ENCODE results near the gene FRMD4A.
A peak's percentile ranks its signal among the peaks of the same experiment; 100 is the strongest.

The FRMD4A gene

GRCh38 chr10:14039968-14040668 lies 290.6 kb downstream of the FRMD4A start:
- no peak for DNase-seq

DNA sequence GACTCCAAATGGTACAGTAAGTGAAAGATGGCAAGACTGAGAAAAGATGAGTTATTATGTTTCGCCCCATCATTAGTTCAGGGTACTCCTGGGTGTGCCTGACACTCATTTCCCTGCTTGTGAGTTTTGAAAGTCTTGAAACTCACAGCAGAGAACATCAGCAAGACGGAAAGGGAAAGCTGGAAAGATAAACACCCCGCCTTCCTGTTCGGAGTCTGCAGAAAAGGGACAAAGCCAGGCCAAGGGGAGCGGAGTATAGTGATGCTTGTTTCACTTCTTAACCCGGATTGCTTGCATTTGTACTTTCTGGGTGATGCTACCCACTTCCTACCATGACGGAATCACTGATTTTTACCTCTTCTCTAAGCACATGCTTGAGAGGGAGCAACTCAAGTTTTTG lies 294.5 kb downstream of the FRMD4A start:
- DNase-seq: no peak

- no peak for DNase-seq
Observed at GRCh38 chr10:14035506-14035905, 295.2 kb downstream of the FRMD4A start.

GRCh38 chr10:14032406-14032998 lies 298.2 kb downstream of the FRMD4A start:
- peak; percentile 21 for DNase-seq

GRCh38 chr10:14026325-14026724 lies 304.4 kb downstream of the FRMD4A start:
- DNase-seq: no peak

DNA sequence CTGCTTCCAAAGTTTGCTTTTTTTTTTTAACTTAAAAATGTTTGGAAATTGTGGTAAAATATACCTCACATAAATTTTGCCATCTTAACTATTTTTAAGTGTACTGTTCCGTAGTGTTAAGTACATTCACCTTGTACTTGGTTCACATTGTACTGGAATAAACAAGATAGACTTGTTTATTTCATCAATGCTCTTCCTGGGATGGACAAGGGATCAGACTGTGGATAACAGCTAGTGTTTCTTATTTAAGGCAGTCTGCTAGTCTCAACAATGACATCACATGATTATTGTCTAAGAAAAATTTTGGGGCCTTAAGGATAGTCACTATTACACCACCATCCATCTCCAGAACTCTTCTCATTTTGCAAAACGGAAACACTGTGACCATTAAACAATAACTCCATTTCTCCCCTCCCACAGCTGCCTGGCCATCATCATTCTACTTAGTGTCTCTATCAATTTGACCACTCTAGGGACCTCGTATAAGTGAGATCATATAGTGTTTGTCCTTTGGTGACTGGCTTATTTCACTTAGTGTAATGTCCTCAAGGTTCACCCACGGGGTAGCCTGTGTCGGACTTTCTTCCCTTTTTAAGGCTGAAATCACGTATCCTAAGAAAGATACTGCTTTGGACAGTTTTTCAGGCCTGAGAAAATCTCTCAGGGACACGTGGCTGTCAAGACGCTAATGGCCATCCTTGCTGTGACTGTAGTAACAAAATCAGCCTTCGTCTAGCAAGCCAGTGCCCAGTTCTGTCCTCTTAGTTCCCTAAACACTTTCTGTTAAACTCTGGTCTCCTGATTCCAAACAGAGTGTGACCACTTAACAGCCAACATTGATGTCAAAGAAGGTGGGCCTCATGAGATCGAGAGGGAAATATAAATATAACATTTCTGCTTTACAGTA lies 305.2 kb downstream of the FRMD4A start:
- DNase-seq: no peak

DNA sequence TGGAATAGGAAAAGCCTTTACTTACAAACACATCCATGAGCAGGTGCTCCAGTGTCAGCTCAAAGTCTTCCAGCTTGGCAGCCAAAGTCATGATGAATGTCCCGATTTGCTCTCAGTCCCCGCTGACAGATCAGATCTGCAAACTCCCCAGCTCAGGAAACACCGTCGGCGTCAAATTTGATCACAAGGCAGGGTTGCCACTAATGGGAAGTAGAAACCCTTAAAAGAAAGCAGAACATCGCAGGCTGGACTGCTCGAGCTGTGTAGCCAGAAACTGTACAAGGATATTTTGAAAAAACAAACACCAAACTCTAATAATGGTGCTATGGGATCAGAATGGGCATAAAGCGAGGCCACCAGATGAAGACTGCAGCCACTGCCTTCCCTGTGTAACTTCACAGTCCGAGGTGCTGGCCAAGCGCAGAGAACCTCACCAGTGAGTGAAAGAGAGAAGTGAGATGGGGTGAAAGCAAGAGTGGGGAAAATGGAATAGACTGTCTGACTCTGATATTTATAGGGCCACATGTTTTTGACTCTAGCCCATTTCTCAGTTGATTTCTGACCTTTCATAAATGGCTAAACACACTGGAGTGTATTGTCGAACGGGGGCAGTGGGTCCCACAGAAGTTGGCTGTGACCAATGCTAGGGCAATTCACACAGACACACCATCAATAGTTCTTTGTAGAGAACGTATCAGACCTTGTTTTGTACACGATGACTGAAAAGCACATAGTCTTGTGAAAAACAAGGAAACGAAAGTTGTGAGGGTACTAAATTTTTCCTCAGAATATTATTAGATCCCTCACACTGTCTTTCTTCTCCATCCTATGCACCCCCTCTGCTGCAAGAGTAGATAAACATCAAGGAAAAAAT lies 306.2 kb downstream of the FRMD4A start:
- DNase-seq: no peak

GRCh38 chr10:14023673-14024328 lies 306.9 kb downstream of the FRMD4A start:
- no peak for DNase-seq

DNA sequence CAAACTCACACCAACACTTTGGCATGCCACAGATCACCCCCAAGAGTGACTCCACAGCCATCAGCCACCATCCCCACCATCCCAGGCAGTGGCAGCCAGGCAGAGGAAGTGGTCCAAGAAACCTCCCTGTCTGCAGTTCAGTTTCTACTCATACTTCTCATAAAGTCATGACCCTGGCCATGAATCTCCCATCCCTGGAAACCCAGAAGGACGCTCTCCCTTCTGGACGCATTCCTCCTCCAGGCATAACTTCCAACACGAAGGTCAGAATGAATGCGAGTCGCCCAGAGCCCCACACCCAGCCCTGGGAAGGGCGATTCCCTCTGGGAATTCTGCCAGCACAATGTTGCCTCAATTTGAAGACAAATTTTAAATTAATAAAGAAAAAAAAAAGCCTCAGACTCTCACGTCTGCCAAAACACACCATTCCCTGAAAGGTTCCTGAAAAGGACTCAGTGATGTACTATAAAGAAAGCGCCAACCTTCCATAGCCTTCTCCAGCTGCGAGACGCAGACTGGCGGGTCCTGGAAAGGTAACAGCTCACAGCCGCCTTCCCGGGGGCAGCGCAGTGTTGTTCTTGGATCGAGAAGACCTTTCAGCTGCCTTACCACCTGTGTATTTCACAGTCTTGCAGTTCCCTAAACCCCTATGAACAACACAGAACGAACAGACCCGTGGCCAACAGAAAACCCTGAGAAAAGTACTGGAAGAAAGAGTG lies 307.6 kb downstream of the FRMD4A start:
- DNase-seq: no peak

DNA sequence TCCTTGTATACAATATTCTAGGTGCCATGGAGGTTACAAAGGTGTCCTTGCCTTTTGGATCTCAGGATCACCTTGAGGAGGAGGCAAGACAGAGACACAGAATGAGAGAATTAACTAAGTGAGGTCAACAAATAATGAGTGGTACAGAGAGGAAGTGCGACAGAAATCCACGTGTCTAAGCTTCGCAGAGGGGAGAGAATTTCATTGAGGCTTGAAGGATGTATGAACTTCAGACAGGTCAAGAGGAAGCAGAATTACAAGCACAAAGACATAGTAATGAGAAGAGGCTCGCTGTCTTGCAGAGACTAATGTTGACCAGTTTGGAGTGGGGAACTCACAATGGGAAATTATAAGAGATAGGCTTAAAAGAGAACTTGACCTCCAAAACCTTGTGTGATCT lies 308.7 kb downstream of the FRMD4A start:
- DNase-seq: no peak

DNA sequence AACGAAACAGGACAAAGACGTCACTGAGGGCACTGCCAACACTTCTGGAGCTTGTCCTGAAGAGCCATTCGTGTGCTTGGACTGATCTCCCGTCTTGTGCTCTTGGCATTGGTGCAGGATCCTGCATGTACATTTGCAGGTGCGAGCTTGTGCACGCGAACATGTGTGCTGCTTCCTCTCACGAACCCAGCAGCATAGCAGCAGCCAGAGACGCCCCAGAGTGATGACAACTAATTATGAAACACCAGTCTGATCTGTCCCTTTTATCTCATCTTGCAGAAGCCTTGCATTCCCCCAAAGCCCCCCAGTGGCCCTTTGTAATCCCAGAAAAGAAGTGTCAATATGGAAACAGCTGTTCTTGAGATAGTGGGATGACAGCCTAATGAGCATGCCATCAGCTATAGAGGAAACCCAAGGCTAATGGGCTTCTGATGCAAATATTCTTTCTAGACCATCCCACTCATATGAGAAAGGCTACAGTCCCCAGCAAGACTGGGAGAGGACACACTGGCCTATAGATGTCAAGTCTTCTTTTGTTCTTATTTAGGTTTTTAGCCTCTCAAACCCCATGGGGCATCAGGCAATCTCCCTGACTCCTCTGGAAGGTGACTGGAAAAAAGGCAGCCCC lies 310.6 kb downstream of the FRMD4A start:
- DNase-seq: no peak

DNA sequence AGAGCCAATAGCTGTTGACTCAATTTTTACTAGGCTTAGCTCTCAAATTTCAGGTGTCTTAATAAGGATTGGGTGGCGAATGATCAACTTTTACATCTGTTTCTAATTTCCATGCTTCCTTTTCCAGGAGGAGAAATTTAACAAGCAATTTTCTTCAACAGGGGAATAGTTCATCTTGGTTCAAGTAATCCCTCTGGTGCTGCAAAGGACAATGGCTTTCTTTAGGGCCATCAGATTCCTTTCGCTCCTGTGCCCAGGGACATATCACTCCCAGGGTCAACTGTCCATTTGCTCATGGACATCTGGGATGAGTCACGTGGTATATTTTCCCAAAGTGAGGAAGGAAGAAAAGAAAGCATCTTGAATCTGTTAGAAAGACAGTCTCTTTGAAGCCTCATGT lies 313.3 kb downstream of the FRMD4A start:
- no peak for DNase-seq

GRCh38 chr10:14016931-14017333 lies 313.8 kb downstream of the FRMD4A start:
- DNase-seq: no peak

- DNase-seq: peak; percentile 8
Observed at GRCh38 chr10:14016011-14016536, 314.6 kb downstream of the FRMD4A start.

- no peak for DNase-seq
Observed at GRCh38 chr10:14014423-14014822, 316.3 kb downstream of the FRMD4A start.

- DNase-seq: no peak
Observed at GRCh38 chr10:14010769-14011574, 319.8 kb downstream of the FRMD4A start.

DNA sequence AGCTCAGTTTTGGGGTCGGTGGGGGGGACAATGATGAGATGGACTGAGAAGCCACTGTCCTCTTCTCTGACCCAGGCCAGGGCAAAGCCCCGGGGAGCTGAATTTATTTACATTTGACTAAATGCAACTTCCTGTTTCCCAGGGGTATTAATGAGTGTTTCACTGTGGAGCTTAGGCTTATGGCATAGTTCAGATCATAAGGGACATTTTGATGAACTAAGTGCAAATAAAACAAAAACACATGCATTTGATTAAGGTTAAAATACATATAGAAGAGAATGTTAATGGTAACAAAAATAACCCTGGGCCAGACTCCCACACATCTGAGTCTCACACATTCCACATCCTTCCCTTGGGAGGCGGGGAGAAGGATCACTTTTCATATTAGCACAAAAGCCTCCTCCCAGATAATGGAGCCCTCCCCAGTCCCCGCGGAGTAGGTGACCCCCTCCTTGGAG lies 320.6 kb downstream of the FRMD4A start:
- no peak for DNase-seq

DNA sequence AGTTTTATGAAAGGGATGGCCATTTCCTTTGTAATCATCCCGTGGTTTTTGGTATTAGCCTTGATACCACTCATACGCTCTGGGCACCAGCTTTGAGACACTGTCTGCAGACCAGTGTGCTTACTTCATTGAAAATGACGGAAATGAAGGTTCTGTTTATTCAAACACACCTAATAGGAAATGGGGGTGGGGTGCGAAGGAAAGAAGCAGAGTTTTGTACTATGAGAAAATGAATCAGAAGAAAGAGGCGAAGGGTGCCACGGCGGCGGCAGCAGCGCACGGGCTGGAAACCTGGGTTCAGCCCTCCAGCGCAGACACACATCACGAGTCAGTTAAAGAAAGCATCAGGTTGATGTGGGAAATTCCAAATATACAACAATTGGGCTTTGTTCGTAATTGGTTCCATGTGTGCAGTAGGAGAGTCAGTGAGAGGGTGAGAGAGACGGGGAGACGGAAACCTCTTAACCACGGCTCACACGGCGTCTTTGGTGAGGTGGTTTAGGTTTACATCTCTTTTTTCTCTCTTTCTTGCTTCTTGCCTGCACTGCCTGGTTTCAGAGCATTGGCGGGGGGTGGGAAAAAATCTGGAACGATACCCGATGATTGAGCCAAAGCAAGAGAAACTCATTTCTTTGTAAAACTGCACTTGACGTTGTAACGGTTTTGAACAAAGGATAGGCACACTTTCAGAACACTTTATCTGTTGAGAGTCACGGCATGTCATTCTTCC lies 321.2 kb downstream of the FRMD4A start:
- peak; percentile 77 for DNase-seq

DNA sequence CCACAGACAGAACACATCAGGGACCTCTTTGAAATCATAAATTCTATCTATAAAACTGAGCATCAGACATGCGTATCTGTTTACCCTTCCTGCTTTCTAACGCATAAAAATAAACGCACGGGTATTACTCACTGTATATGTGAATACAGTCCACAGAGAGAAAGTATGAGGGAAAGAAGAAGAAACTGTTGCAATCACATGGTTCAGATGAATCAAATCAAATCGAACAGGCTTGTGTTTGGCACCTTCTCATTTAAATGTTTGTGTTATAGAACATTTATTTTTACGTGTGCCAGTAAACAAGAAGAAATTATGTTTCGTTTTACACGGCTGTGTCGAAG lies 322.0 kb downstream of the FRMD4A start:
- DNase-seq: peak; percentile 14

Data from CD4-positive, alpha-beta T cell treated with Interleukin-21 for 1 hour (primary cell).